Aorta (tissue), 4 donors: ENCODE data around the gene BLVRB. TPM values are rescaled to one million over a fixed set of nuclear protein-coding genes. Genes with fewer than 3 reads are reported as not detected.

Experiments
- polyA plus RNA-seq, 2 donors: library from polyadenylated mRNA; stranded (reverse); fragments of 200-250 nt; gene quantifications; one replicate each; pipeline ENCODE4 v1.2.3, GENCODE V29; 2013
- total RNA-seq, 2 donors: library from RNA; stranded (reverse); fragmentation: NEBNext Ultra II Directional; extraction: Animal tissue kit (Norgen Biotek cat#: 25700); gene quantifications; one replicate each; pipeline ENCODE4 v1.2.1, GENCODE V29; 2021
- donor health status: healthy with polysubstance abuse.
- donor health status: Bipolar disorder and iron deficiency.
- donor health status: DM: no; HTN: no; CAD: no.
- donor health status: DM: yes; HTN: yes; CAD: no.

The BLVRB gene
- total and polyA plus RNA-seq, 4 donors: 72.3 to 134 (median 87.0) TPM

Other genes with a start within 250 kb of the BLVRB start
- not detected for gene TTC9B, start 247.4 kb downstream of the BLVRB start, total RNA-seq
- under 1 TPM in 1 of 2 donors, not detected in 1; 0.26 TPM for gene TTC9B, start 247.4 kb downstream of the BLVRB start, polyA plus RNA-seq
- gene CCNP, start 239.1 kb downstream of the BLVRB start, total RNA-seq: under 1 TPM; 0.42 to 0.81 TPM
- gene CCNP, start 239.1 kb downstream of the BLVRB start, polyA plus RNA-seq: under 1 TPM; 0.31 to 0.50 TPM
- gene AKT2, start 180.4 kb downstream of the BLVRB start, total RNA-seq: 100 to 1,000 TPM; 104 to 131 TPM
- gene AKT2, start 180.4 kb downstream of the BLVRB start, polyA plus RNA-seq: 10 to 100 TPM; 24.8 to 74.3 TPM
- 10 to 100 TPM; 16.9 to 22.3 TPM for gene C19orf47, start 117.3 kb downstream of the BLVRB start, total RNA-seq
- 10 to 100 TPM; 11.3 to 20.5 TPM for gene C19orf47, start 117.3 kb downstream of the BLVRB start, polyA plus RNA-seq
- 100 to 1,000 TPM; 184 to 291 TPM for gene PLD3, start 117.0 kb downstream of the BLVRB start, total RNA-seq
- 100 to 1,000 TPM; 143 to 234 TPM for gene PLD3, start 117.0 kb downstream of the BLVRB start, polyA plus RNA-seq
- gene HIPK4, start 75.6 kb downstream of the BLVRB start, total RNA-seq: under 1 TPM; 0.21 to 0.23 TPM
- under 1 TPM in 1 of 2 donors, not detected in 1; 0.51 TPM for gene HIPK4, start 75.6 kb downstream of the BLVRB start, polyA plus RNA-seq
- 1 to 10 TPM; 4.9 to 7.6 TPM for gene PRX, start 52.4 kb downstream of the BLVRB start, total RNA-seq
- gene PRX, start 52.4 kb downstream of the BLVRB start, polyA plus RNA-seq: 1 to 10 TPM; 3.1 to 5.2 TPM
- gene SERTAD1, start 39.8 kb downstream of the BLVRB start, total RNA-seq: 10 to 100 TPM; 19.7 to 27.8 TPM
- 10 to 100 TPM; 13.0 to 15.8 TPM for gene SERTAD1, start 39.8 kb downstream of the BLVRB start, polyA plus RNA-seq
- 10 to 100 TPM; 34.8 to 46.3 TPM for gene SERTAD3, start 21.4 kb downstream of the BLVRB start, total RNA-seq
- gene SERTAD3, start 21.4 kb downstream of the BLVRB start, polyA plus RNA-seq: 10 to 100 TPM; 25.0 to 28.5 TPM
- 1 to 10 TPM; 1.3 to 3.6 TPM for gene SPTBN4, start 1.3 kb upstream of the BLVRB start, total RNA-seq
- 1 to 10 TPM in 1 of 2 donors, under 1 TPM in 1; 0.25 to 4.1 TPM for gene SPTBN4, start 1.3 kb upstream of the BLVRB start, polyA plus RNA-seq
- 10 to 100 TPM; 54.0 to 75.3 TPM for gene SHKBP1, start 111.1 kb upstream of the BLVRB start, total RNA-seq
- gene SHKBP1, start 111.1 kb upstream of the BLVRB start, polyA plus RNA-seq: 100 to 1,000 TPM in 1 of 2 donors, 10 to 100 TPM in 1; 29.4 to 150 TPM
- 100 to 1,000 TPM; 286 to 725 TPM for gene LTBP4, start 135.6 kb upstream of the BLVRB start, total RNA-seq
- 100 to 1,000 TPM; 140 to 768 TPM for gene LTBP4, start 135.6 kb upstream of the BLVRB start, polyA plus RNA-seq
- 10 to 100 TPM; 51.7 to 95.4 TPM for gene NUMBL, start 224.9 kb upstream of the BLVRB start, total RNA-seq
- gene NUMBL, start 224.9 kb upstream of the BLVRB start, polyA plus RNA-seq: 10 to 100 TPM in 1 of 2 donors, 1 to 10 TPM in 1; 9.8 to 70.2 TPM